ENCODE data around the gene MPRIP.
"Not testable (repeated sequence)": the region's sequence is repeated elsewhere in the genome, so short reads cannot be mapped to it uniquely, and the experiment has no call there.

MPRIP gene, protein sequence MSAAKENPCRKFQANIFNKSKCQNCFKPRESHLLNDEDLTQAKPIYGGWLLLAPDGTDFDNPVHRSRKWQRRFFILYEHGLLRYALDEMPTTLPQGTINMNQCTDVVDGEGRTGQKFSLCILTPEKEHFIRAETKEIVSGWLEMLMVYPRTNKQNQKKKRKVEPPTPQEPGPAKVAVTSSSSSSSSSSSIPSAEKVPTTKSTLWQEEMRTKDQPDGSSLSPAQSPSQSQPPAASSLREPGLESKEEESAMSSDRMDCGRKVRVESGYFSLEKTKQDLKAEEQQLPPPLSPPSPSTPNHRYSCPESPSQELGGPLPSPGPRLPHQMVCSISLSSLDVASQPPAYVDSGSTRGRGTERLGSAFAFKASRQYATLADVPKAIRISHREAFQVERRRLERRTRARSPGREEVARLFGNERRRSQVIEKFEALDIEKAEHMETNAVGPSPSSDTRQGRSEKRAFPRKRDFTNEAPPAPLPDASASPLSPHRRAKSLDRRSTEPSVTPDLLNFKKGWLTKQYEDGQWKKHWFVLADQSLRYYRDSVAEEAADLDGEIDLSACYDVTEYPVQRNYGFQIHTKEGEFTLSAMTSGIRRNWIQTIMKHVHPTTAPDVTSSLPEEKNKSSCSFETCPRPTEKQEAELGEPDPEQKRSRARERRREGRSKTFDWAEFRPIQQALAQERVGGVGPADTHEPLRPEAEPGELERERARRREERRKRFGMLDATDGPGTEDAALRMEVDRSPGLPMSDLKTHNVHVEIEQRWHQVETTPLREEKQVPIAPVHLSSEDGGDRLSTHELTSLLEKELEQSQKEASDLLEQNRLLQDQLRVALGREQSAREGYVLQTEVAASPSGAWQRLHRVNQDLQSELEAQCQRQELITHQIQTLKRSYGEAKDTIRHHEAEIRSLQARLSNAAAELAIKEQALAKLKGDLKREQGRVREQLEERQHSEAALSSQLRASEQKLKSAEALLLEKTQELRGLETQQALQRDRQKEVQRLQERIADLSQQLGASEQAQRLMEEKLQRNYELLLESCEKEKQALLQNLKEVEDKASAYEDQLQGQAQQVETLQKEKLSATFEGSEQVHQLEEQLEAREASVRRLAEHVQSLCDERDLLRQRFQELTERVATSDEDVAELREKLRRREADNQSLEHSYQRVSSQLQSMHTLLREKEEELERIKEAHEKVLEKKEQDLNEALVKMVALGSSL (N-terminal part only)
- total RNA-seq: 155 to 478 reads per million in 2 experiments

DNA sequence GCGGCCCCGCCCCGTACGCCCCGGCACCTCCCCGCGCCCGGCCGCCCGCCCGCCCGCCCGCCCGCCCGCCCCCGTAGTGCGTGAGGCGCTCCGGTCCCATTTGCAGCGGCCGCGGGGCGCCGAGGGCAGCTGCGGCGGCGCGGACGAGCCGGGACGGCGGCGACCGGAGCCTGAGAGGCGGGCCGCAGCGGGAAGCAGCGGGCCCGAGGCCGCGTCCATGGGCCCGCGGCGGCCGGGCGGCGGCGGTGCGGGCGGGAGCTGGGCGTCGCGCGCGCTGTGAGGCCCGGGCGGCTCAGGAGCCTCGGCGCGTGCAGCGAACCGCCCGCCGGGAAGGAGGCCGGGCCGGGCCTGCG is at the start of gene MPRIP:
TSS of gene MPRIP (plus strand) at position 74 of the 353 bp plus-strand sequence. CDS start 392 bp downstream, outside the sequence.
- no peak for DNase-seq (ENCODE audit: low read depth)

DNA sequence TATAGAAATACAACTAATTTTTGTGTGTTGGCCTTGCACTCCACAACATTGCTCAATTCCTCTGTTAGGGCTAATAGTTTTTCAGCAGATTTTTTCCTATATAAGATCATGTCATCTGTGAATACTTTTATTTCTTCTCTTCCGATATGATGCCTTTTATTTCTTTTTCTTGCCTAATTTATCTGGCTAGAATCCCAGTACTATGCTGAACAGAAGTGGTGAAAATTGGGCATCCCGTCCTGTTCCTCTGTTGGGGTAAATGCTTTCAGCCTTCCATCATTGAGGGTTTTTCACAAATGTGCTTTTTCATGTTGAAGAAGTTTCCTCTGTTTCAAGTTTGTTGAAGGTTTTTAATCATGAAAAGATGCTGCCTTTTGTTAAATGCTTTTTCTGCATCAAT is 47.6 kb upstream of the MPRIP start:
- DNase-seq (ENCODE audit: low read depth): no peak

DNA sequence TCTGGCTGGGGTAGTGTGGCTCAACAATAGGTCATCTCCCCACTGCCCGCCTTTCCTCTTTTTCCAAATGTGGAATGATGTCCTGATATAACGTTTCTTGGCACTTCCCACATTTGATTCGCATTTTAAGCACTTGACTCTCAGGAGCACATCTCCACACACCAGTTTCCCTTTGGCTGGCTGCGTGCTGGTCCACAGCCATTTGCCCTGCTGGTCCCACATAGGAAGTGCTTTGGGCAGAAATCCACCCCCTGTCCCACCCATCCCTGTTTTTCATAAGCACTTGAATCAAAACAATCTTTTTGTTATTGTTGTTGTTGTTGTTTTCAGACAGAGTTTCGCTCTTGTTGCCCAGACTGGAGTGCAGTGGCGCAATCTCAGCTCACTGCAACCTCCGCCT is 46.3 kb upstream of the MPRIP start:
- no peak for DNase-seq (ENCODE audit: low read depth)

DNA sequence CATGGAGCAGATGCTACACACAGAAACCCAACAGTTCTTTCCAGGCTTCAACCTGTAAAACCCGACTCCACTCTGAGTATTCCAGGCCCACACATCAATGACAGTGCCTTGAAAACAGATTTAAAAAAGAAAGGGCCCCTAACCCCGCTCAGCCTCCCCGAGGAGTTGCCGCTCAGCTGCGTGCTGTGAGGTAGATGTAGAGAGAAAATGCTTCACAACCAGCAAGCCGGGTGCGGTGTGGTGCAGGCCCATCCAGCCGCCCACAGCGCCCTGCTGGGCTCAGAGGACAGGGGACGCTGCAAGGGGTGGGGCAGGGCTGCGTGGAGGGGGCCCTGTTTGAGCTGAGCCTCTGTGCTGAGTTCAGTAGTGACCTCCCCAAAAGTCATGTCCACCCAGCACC is 45.5 kb upstream of the MPRIP start:
- DNase-seq (ENCODE audit: low read depth): not testable (repeated sequence)

DNA sequence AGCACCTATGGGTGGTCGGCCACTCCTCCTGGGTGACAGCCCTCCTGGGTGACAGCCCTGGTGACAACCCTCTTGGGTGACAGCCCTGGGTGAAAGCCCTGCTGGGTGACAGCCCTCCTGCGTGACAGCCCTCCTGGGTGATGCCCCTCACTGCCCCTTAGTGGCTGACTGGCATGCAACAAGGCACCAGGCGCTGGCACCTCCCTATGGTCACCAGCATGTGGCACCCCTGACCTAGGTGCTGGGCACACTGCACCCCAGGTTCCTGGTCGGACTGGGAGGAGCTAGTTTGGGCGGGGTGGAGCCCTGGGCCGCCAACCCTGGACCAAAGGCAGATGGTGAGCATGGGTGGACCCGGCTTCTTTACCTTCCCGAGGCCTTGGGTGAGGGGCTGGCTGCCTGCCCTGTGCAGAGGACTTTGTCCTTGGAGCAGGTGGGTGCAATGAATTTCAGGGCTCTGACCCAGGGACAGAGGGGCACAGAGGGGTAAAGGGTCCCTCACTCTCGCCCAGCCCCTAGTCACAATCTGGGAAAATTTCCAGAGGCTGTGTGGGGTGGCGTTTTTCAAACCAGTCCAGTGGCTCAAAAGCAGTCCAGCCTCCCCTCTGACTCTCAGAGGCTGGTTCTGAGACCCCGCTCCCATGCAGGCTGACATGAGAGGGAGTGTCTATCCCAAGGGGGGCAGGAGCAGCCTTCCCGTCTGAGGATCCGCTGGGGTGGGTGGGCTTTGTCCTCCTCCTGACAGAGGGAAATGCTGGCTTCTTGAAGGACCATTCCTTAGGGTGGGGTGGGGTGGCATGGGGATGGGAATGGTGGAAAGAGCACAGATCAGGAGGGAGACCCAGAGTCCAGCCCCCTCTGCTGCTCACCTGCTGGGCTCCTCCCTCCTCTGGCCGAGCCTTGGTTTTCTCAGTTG is 44.5 kb upstream of the MPRIP start:
- no peak for DNase-seq (ENCODE audit: low read depth)

DNA sequence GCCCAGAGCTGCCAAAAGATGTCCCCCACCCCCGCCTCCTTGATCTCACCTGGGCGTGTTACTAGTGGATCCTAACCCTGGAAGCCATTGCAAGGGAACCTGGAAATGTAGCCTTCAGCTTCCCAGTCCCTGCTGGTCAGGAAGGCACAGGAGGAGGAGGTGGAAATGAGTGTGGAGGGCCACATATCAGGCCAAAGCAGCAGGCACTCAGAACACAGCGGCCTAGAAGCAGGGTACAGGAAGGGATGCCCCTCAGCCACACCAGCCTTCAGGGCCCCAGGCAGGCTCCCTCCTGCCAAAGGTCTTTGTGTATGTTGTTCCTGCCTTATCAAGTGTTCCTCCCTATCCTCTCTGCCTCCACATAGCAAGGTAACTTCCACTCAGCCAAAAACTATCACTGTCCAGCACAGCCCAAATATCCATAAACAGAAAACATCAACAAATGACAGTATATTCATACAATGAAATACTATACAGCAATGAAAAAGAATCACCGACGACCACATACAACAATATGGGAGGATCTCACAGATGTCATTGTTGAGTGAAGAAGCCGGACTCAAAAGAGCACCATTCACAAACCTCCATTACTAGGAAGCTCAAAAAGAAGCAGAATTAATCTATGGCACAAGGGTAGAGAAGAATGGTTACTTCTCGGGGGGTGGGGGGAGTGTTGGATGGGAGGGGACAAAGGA is 42.2 kb upstream of the MPRIP start:
- no peak for DNase-seq (ENCODE audit: low read depth)

DNA sequence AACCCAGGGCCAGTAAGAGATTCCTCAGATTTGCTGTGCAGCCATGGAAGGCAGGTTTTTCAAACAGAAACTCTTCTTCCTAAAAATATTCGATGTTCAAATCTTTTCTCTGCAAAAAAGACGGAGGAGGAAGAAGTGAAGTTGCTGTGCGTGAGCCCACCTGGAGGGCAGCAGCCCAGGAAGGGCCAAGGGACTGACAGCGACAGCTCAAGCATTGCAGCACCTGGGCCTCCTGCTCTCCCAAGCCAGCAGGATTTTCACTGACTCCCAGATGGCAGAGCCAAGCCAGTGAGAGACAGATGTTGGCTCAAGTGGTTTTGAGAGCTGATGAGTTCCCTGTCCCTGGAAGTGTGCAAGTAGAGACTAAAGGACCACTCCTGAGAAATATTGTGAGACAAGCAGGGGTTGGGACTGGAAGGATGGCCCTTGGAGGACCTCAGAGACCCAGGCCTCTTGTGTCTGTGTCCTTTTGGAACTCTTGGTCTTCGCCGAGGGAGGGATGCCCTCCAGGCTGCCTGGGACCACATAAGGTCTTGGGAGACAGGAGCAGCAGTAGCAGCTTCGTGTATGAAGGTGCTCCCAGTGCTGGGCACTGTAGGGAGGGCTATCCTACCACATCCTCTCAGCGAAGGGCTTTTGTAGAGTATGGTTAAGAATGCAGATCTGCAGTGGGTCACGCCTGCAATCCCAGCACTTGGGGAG is 41.0 kb upstream of the MPRIP start:
- no peak for DNase-seq (ENCODE audit: low read depth)

DNA sequence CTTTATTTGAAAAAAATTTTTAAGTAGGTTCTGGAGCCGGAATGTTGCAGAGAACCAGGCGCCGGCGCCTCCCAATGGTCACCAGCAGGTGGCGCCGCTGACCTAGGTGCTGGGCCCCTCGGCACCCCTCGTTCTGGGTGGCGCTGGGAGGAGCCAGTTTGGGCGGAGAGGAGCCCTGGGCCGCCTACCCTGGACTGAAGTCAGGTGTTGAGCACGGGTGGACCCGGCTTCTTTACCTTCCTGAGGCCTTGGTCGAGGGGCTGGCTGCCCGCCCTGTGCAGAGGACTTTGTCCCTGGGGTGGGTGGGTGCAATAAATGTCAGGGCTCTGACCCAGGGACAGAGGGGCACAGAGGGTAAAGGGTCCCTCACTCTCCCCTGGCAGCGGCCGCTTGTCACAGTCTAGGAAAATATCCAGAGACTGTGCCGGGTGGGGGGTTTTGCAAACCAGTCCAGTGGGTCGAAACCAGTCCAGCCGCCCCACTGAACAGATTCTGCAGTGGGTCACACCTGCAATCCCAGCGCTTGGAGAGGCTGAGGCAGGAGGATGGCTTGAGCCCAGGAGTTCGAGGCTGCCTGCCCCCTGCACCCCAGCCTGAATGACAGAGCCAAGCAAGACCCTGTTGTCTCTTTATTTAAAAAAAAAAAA is 40.3 kb upstream of the MPRIP start:
- peak; percentile 59 for DNase-seq (ENCODE audit: low read depth)

DNA sequence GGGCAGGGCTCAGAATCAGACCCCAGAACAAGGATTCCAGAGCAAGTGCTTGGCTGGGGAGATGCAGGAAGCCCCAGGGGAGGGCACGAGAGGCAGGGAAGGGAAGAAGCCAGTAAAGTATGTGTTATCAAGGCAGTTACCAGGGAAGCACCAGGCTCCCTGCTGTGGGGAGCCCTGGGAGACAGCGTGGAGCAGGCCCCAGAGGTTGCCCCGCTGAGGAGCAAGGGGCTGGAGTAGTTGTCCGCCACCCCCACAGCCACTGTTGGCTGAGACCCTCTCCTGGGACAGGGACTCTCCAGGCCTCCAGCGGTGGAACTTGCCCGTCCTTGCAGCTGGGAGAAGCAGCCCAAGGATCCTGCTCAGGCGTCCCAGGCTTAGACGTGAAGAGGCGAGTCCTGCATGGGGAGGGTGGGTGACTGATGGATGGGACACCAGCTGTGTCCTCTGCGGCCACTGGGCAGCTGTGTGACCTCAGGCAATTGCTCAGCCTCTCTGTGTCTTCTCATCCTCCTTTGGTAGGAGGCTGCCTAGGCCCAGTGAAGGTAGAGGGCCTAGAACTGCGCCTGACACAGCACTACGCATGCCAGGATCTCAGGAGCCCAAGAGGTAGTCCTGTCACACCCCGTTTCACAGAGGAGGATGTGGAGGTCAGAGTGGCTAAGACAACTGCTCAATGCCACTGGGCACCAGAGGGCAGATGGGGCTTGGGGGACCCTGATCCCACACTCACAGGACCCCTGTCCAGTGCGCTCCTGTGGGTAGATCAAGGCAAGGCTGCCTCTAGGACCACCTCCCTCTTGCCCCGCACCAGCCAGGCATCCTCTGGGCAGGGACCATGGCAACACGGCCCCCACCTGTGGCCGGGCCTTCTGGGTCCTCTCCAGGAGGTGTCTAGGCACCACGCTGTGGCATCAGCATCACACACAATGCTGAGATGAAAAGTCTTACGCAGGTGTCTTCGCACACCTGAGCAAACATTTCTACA is 39.2 kb upstream of the MPRIP start:
- DNase-seq (ENCODE audit: low read depth): not testable (repeated sequence)

DNA sequence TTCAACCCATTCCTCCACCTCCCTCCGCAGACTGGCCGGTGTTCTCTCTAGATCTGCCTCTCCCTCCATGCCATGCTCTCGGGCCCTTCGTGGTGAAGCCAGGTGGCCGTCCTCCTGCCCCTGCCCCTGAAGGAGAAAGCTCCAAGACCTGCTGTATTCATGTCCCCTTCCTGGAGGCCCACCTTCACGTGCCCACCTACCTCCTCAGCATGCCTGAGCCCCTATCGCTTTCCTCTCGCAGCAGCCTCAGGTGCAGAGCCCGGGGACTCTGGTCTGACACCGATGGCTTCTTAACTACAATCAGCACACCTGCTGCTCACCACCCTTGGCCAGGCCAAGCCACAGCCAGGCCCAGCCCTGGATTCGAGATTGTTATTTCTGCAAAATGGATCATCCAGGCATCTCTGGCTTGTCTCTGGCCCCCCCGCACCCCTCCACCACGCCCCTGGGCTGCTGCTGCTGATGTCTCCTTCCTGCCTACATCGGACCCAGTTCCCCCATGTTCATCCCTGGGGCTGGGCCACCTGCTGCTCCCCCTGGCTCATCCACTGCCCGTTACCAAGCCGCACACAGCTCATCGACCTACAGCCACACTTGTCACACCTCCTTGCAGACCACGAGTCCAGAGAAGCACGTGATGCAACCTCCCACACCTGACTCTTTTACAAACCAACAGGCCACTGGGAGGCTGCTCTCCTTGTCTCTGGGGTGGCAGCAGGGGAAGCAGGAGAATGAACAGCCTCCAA is 37.8 kb upstream of the MPRIP start:
- no peak for DNase-seq (ENCODE audit: low read depth)

DNA sequence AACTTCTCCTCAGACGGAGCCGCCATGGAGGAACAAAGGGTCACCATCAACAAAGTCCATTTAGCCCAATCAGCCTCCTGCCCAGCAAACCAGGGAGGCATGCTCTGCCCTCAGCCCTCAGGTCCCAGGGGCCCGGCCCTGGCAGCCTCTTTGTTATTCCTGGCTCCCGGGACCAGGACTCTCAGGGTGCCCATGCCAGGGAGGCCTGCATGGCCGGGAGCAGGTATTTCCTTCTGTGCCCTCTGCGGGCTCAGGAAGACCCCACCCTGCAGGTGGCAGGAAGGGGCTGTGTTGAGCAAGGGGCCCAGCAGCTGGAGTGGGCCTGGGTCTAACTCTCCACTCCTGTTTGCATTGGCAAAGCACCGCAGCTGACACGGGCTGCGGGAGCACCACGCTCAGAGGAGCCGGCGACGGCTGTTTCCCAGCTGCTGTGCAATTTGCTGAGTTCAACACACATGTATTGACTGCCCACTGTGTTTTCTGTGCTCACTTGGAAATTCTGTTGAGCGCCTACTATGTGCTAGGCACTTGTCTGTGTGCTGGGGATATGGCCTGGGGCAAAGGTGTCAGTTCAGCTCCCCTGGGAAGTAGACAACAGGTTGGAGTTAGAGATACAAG is 37.2 kb upstream of the MPRIP start:
- not testable (repeated sequence) for DNase-seq (ENCODE audit: low read depth)

DNA sequence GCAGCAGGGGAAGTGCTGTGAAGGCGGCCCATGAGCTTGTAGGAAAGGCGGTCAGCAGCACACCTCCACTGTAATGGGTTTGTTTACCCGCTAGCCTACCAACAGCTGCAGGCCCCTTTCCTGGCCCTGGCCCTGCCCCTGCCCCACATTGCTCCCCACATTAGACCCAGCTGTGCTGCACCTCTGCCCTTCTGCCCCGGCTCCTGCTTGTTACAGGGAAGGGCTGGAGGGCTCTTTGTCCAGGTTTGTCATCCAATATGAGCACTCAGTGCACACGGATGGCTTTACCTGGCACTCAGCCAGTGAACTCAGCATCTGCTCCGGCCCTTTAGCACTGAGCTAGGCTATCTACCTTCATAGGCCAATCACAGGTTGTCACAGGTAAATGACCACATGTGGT is 34.4 kb upstream of the MPRIP start:
- not testable (repeated sequence) for DNase-seq (ENCODE audit: low read depth)

DNA sequence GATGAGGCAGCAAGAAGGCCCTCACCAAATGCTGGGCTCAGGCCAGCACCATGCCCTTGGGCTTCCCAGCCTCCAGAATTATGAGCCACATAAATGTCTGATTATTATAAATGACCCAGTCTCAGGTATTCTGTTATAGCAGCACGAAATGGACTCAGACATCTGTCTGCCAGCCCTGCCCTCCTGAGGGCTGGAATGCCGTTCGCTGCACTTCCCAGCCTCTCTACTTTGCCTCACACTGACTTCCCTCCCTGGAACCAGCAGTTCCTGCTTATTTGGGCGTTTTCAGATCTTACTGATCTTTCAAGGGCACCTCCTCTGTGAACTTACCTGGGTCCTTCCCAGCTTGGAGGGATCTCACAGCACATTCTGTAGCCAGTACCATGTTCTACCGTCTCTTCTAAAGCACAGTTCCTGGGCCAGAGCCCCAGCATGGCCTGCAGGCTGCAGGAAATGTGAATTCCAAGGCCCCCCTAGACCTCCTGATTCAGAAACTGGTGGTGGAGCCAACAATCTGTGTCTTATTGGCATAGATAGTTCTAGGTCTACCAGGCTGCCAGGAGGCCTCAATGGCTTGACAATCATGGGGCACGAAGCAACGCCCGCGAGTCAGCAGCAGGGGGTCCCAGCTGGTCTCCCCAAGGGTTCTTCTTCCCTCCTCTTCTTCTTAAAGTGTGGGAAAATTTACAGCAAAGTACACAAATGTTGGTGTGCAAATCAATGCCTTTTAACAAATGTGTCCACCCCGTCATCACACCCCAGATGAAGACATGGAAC is 33.4 kb upstream of the MPRIP start:
- DNase-seq (ENCODE audit: low read depth): not testable (repeated sequence)

DNA sequence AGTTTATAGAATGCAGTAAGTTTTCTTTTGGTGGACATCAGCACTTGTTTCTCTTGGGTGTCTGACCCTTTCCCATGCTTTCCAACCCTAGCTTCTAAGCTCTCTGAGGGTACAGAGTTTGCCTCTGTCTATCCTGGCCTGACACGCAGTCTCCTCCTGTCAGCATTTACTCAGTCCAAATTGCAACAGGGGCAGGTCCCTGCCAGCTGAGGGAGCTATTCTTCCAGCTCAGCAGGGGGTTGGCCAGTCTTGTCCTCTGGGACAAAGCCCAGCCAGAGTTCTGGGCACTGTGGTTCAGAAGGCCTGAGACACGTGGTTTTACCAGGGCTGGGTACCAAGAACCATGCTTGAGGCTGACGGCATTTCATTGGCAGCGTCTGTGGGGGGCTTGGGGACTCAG is 32.3 kb upstream of the MPRIP start:
- not testable (repeated sequence) for DNase-seq (ENCODE audit: low read depth)

DNA sequence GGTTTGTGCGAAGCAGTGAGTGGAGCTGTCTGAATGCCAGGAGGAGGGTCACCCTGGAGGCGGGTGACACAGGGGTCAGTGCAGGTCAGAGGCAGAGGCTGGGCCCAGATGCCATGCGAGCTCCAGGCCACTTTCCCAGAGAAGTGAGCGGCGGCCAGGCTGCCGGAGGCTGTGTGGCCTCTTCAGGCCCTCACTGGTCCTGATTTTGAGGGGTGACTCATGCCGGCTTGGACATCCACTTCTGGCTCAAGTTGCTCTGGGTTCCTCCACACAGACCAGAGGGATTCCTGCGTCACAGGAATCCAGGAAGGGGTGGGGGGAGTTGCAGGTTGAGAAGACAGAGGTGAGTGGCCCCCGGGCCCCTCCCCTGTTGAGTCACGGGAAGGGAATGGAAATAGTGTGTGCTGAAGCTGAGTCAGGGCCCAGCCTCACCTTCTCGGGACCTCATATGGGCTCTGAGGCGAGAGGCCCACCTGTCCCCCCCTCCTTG is 31.7 kb upstream of the MPRIP start:
- DNase-seq (ENCODE audit: low read depth): not testable (repeated sequence)
